SU-DHL-6 (cell line): ENCODE measurements around the gene DLX1.

Experiments
- EZH2phosphoT487 ChIP-seq: fragments of 200-600 bp; sonication (generic), shearing (Covaris generic); conservative IDR thresholded peaks from 2 replicates; pipeline ENCODE4 v1.6.1; 2018; ENCODE audit warnings: mild to moderate bottlenecking, antibody characterized with exemption, low read length, moderate library complexity, mixed read lengths
- TF ChIP-seq, protein P1 (sequence below): fragments of 200-600 bp; sonication (generic); IDR thresholded peaks from one replicate; pipeline ENCODE4 v1.5.1; 2017; ENCODE audit warnings: antibody characterized with exemption, mild to moderate bottlenecking, low read length, moderate library complexity; ENCODE audit not compliant: insufficient read depth, poor library complexity, severe bottlenecking

DNA sequence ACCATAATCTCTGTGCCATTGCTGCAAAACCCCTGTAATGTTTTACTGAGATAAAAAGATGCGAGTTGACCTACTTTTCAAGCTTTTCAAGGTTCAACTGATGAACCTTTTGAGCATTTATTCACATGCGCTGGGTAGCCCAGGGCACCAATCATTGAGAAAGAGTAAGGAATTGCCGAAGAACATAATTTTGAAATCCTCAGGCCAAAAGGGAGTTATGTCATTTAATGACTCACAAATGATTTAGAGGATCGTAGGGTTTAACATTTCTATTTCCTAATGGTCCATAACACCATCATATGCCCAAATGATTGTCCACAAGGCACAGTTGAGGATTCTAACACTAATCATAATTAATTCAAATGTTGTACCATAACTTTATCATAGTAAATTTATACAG lies 20.2 kb upstream of the DLX1 start:
- TF ChIP-seq, protein P1, sequence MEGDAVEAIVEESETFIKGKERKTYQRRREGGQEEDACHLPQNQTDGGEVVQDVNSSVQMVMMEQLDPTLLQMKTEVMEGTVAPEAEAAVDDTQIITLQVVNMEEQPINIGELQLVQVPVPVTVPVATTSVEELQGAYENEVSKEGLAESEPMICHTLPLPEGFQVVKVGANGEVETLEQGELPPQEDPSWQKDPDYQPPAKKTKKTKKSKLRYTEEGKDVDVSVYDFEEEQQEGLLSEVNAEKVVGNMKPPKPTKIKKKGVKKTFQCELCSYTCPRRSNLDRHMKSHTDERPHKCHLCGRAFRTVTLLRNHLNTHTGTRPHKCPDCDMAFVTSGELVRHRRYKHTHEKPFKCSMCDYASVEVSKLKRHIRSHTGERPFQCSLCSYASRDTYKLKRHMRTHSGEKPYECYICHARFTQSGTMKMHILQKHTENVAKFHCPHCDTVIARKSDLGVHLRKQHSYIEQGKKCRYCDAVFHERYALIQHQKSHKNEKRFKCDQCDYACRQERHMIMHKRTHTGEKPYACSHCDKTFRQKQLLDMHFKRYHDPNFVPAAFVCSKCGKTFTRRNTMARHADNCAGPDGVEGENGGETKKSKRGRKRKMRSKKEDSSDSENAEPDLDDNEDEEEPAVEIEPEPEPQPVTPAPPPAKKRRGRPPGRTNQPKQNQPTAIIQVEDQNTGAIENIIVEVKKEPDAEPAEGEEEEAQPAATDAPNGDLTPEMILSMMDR, result no peak
- no peak for TF ChIP-seq EZH2phosphoT487
